NCI-H2196 (cell line): ENCODE measurements around the gene HES6.
A peak's percentile ranks its signal among the peaks of the same experiment; 100 is the strongest.

ENCODE experiments used
- DNase-seq: peaks from one replicate; lab custom pipeline; 2025; ENCODE audit not compliant: unreplicated experiment; lab: John Stamatoyannopoulos, UW

Gene HES6

GRCh38 chr2:238256111-238256510 is 16.3 kb upstream of the HES6 start:
- no peak for DNase-seq

GRCh38 chr2:238255636-238256035 is 15.8 kb upstream of the HES6 start:
- no peak for DNase-seq

GRCh38 chr2:238255151-238255551 is 15.3 kb upstream of the HES6 start:
- DNase-seq = no peak

GRCh38 chr2:238254095-238254723 is 14.4 kb upstream of the HES6 start:
- no peak for DNase-seq

- no peak for DNase-seq
Measured at GRCh38 chr2:238252766-238253630, 13.2 kb upstream of the HES6 start.

GRCh38 chr2:238251986-238252385 is 12.1 kb upstream of the HES6 start:
- DNase-seq = no peak

GRCh38 chr2:238251331-238251730 is 11.5 kb upstream of the HES6 start:
- no peak for DNase-seq

- no peak for DNase-seq
Measured at GRCh38 chr2:238250896-238251295, 11.1 kb upstream of the HES6 start.

GRCh38 chr2:238247841-238248453 is 8.1 kb upstream of the HES6 start:
- DNase-seq = no peak

- DNase-seq = no peak
Measured at GRCh38 chr2:238247002-238247822, 7.4 kb upstream of the HES6 start.

- DNase-seq = no peak
Measured at GRCh38 chr2:238244151-238244550, 4.3 kb upstream of the HES6 start.

GRCh38 chr2:238243496-238244076 is 3.7 kb upstream of the HES6 start:
- peak; percentile 41 for DNase-seq

- peak; percentile 89 for DNase-seq
Measured at GRCh38 chr2:238242731-238243495, 3.1 kb upstream of the HES6 start.

- DNase-seq = no peak
Measured at GRCh38 chr2:238241970-238242369, 2.1 kb upstream of the HES6 start.

- DNase-seq = peak; percentile 96
Measured at GRCh38 chr2:238240757-238241711, 1.2 kb upstream of the HES6 start.

- no peak for DNase-seq
Measured at GRCh38 chr2:238239543-238239862, 335 bp downstream of the HES6 start.

- peak; percentile 45 for DNase-seq
Measured at GRCh38 chr2:238238766-238239542, 884 bp downstream of the HES6 start.

- no peak for DNase-seq
Measured at GRCh38 chr2:238238311-238238765, 1.5 kb downstream of the HES6 start.
